ENCODE results near the gene CCDC187.

The CCDC187 gene

GRCh38 chr9:136252281-136252680 is 51.6 kb downstream of the CCDC187 start:
- DNase-seq (ENCODE audit: low read depth), result no peak

- no peak for DNase-seq (ENCODE audit: low read depth)
Measured at GRCh38 chr9:136251264-136252115, 52.4 kb downstream of the CCDC187 start.

GRCh38 chr9:136250676-136251075 is 53.2 kb downstream of the CCDC187 start:
- no peak for DNase-seq (ENCODE audit: low read depth)

- no peak for DNase-seq (ENCODE audit: low read depth)
Measured at GRCh38 chr9:136249877-136250559, 53.9 kb downstream of the CCDC187 start.

GRCh38 chr9:136248951-136249876 is 54.7 kb downstream of the CCDC187 start:
- no peak for DNase-seq (ENCODE audit: low read depth)

- DNase-seq (ENCODE audit: low read depth), result no peak
Measured at GRCh38 chr9:136247947-136248637, 55.8 kb downstream of the CCDC187 start.

- no peak for DNase-seq (ENCODE audit: low read depth)
Measured at GRCh38 chr9:136247551-136247916, 56.4 kb downstream of the CCDC187 start.

- no peak for DNase-seq (ENCODE audit: low read depth)
Measured at GRCh38 chr9:136246849-136247550, 56.9 kb downstream of the CCDC187 start.

GRCh38 chr9:136245219-136246150 is 58.4 kb downstream of the CCDC187 start, which contains the start of gene QSOX2:
Gene QSOX2 (minus strand): TSS chr9:136245812. CDS start chr9:136245803, 9 bp downstream.
- DNase-seq (ENCODE audit: low read depth), result peak; percentile 44

- no peak for DNase-seq (ENCODE audit: low read depth)
Measured at GRCh38 chr9:136244969-136245218, 59.0 kb downstream of the CCDC187 start.

GRCh38 chr9:136244122-136244968 is 59.5 kb downstream of the CCDC187 start:
- DNase-seq (ENCODE audit: low read depth), result no peak

GRCh38 chr9:136243631-136244030 is 60.3 kb downstream of the CCDC187 start:
- no peak for DNase-seq (ENCODE audit: low read depth)

- no peak for DNase-seq (ENCODE audit: low read depth)
Measured at GRCh38 chr9:136242918-136243525, 60.9 kb downstream of the CCDC187 start.

GRCh38 chr9:136242248-136242647 is 61.6 kb downstream of the CCDC187 start:
- DNase-seq (ENCODE audit: low read depth), result no peak

- DNase-seq (ENCODE audit: low read depth), result no peak
Measured at GRCh38 chr9:136241542-136241941, 62.4 kb downstream of the CCDC187 start.

- DNase-seq (ENCODE audit: low read depth), result no peak
Measured at GRCh38 chr9:136240941-136241340, 63.0 kb downstream of the CCDC187 start.

- DNase-seq (ENCODE audit: low read depth), result no peak
Measured at GRCh38 chr9:136239983-136240330, 63.9 kb downstream of the CCDC187 start.

GRCh38 chr9:136239135-136239982 is 64.5 kb downstream of the CCDC187 start:
- DNase-seq (ENCODE audit: low read depth), result no peak

Measured in stromal cell of bone marrow (primary cell).